HCT116 (cell line): ENCODE data around the gene PPM1B. TPM values are rescaled to one million over a fixed set of nuclear protein-coding genes. Genes with fewer than 3 reads are reported as not detected.

Experiments used
- ATAC-seq: fragments of 200-7000 bp; cut with Tn5 transposase; 2 replicates; pipeline ENCODE4 v1.9.1; 2020; ENCODE audit warnings: mild to moderate bottlenecking, moderate library complexity
- BruUV-seq: library from RNA; stranded (reverse); fragments of 400-500 nt; replicated peaks from 2 replicates; lab custom pipeline; 2021; lab: Mats Ljungman, UMichigan
- CTCF ChIA-PET: fragments of 300-600 bp; sonication (Branson Sonifier 250); formaldehyde crosslinking; loops from one replicate; lab custom pipeline; 2021; ENCODE audit warnings: antibody characterized with exemption; lab: Charles Lee
- POLR2A ChIA-PET: fragments of 300-600, 350-600 bp; sonication (Branson Sonifier 250); formaldehyde crosslinking; loops from one replicate; lab custom pipeline; 2021; ENCODE audit warnings: antibody characterized with exemption; lab: Charles Lee
- RAD21 ChIA-PET, 2 experiments: fragments of 300-600 bp; sonication (Branson Sonifier 250); formaldehyde crosslinking; loops; one replicate each; lab custom pipeline; 2023; ENCODE audit warnings: low total read pairs in 2 of 2; ENCODE audit not compliant: uncharacterized antibody in 2 of 2, unreplicated experiment in 2 of 2, low non-redundant PET in 1 of 2; lab: Charles Lee
- DNase-seq: peaks from one replicate; pipeline ENCODE4 v3.0.0-alpha.2; 2010; ENCODE audit warnings: low read depth, low spot score
- H2AFZ ChIP-seq: fragments of 200-600 bp; shearing (Covaris generic), sonication (generic); 2 replicates; pipeline ENCODE4 v1.6.1; 2017; ENCODE audit warnings: low read depth, mixed run types, mixed read lengths, antibody characterized with exemption, low read length; ENCODE audit not compliant: poor library complexity, severe bottlenecking
- H3K27ac ChIP-seq: 2 replicates; pipeline ENCODE4 v1.5.1; 2012; ENCODE audit warnings: low read depth, low read length
- H3K27me3 ChIP-seq: fragments of 200-600 bp; sonication (generic); 2 replicates; pipeline ENCODE4 v1.6.1; 2016; ENCODE audit warnings: mixed run types, low read length, mixed read lengths; ENCODE audit not compliant: insufficient read depth
- H3K36me3 ChIP-seq, 2 experiments: fragments of 200-500 bp in 1 of 2; fragments of 200-600 bp in 1 of 2; sonication (Bioruptor generic) in 1 of 2; sonication (generic) in 1 of 2; 2 replicates each; pipeline versions ENCODE4 v1.5.1 to v1.6.1; 2014 to 2016; ENCODE audit warnings: low read length in 2 of 2, inconsistent platforms in 1 of 2, mixed read lengths in 1 of 2, mixed run types in 1 of 2; ENCODE audit not compliant: insufficient read depth in 2 of 2, control insufficient read depth in 1 of 2
- H3K4me1 ChIP-seq, 2 experiments: fragments of 200-600 bp in 1 of 2; sonication (generic) in 1 of 2; 2 replicates each; pipeline versions ENCODE4 v1.5.1 to v1.6.1; 2012 to 2017; ENCODE audit warnings: low read length in 2 of 2, inconsistent platforms in 1 of 2, mild to moderate bottlenecking in 1 of 2, mixed read lengths in 1 of 2, mixed run types in 1 of 2, moderate library complexity in 1 of 2; ENCODE audit not compliant: insufficient read depth in 2 of 2, control insufficient read depth in 1 of 2
- H3K4me2 ChIP-seq: fragments of 200-600 bp; sonication (generic); 2 replicates; pipeline ENCODE4 v1.6.1; 2017; ENCODE audit warnings: mixed run types, low read length, mixed read lengths
- H3K4me3 ChIP-seq, 2 experiments: fragments of 200-600 bp in 1 of 2; sonication (generic) in 1 of 2; replicated peaks in 1 of 2; 2 replicates each; pipeline ENCODE4 v1.5.1; 2011 to 2016; ENCODE audit warnings: low read length in 2 of 2, control low read depth in 1 of 2, low read depth in 1 of 2, mild to moderate bottlenecking in 1 of 2, mixed read lengths in 1 of 2, mixed run types in 1 of 2
- H3K79me2 ChIP-seq: fragments of 200-600 bp; sonication (generic); 2 replicates; pipeline ENCODE4 v1.6.1; 2017; ENCODE audit warnings: mild to moderate bottlenecking, mixed run types, low read length, moderate library complexity, mixed read lengths; ENCODE audit not compliant: insufficient read depth
- H3K9ac ChIP-seq: fragments of 200-600 bp; sonication (generic); 2 replicates; pipeline ENCODE4 v1.6.1; 2016; ENCODE audit warnings: low read length, mixed read lengths
- H3K9me2 ChIP-seq: fragments of 200-600 bp; sonication (generic), shearing (Covaris generic); 2 replicates; pipeline ENCODE4 v1.6.1; 2017; ENCODE audit warnings: mixed run types, mild to moderate bottlenecking, moderate library complexity; ENCODE audit not compliant: insufficient read depth
- H3K9me3 ChIP-seq, 2 experiments: fragments of 200-500 bp in 1 of 2; fragments of 200-600 bp in 1 of 2; sonication (Bioruptor generic) in 1 of 2; sonication (generic) in 1 of 2; 2 replicates each; pipeline ENCODE4 v1.6.1; 2014 to 2017; ENCODE audit warnings: low read length in 2 of 2, mixed read lengths in 2 of 2, inconsistent platforms in 1 of 2, low read depth in 1 of 2, mild to moderate bottlenecking in 1 of 2, mixed run types in 1 of 2, moderate library complexity in 1 of 2; ENCODE audit not compliant: control insufficient read depth in 1 of 2, insufficient read depth in 1 of 2
- H4K20me1 ChIP-seq: fragments of 200-600 bp; sonication (generic), shearing (Covaris generic); 2 replicates; pipeline ENCODE4 v1.6.1; 2017; ENCODE audit warnings: mixed run types, mild to moderate bottlenecking, moderate library complexity; ENCODE audit not compliant: insufficient read depth
- ATF3 ChIP-seq: IDR thresholded peaks from 2 replicates; pipeline ENCODE4 v1.6.1; 2012
- CBX3 ChIP-seq: IDR thresholded peaks from 2 replicates; pipeline ENCODE4 v1.6.1; 2012; ENCODE audit warnings: low read depth
- ELF1 ChIP-seq: IDR thresholded peaks from 2 replicates; pipeline ENCODE4 v1.6.1; 2012; ENCODE audit warnings: low read depth, borderline replicate concordance
- FOSL1 ChIP-seq: IDR thresholded peaks from 2 replicates; pipeline ENCODE4 v1.6.1; 2012; ENCODE audit warnings: low read depth
- JUND ChIP-seq: IDR thresholded peaks from 2 replicates; pipeline ENCODE4 v1.6.1; 2012
- MAX ChIP-seq: IDR thresholded peaks from 2 replicates; pipeline ENCODE4 v1.6.1; 2012
- RAD21 ChIP-seq: IDR thresholded peaks from 2 replicates; pipeline ENCODE4 v1.6.1; 2012; ENCODE audit warnings: low read depth, mild to moderate bottlenecking
- REST ChIP-seq: IDR thresholded peaks from 2 replicates; pipeline ENCODE4 v1.6.1; 2012; ENCODE audit warnings: low read depth
- SIN3A ChIP-seq: IDR thresholded peaks from 2 replicates; pipeline ENCODE4 v1.6.1; 2012; ENCODE audit warnings: low read depth
- SP1 ChIP-seq: IDR thresholded peaks from 2 replicates; pipeline ENCODE4 v1.6.1; 2012; ENCODE audit warnings: low read depth
- SRF ChIP-seq: IDR thresholded peaks from 2 replicates; pipeline ENCODE4 v1.6.1; 2012; ENCODE audit warnings: low read depth
- ZBTB33 ChIP-seq: IDR thresholded peaks from 2 replicates; pipeline ENCODE4 v1.6.1; 2011; ENCODE audit warnings: mild to moderate bottlenecking, low read length, moderate library complexity; ENCODE audit not compliant: insufficient replicate concordance; ENCODE audit errors: extremely low read depth
- ZFX ChIP-seq: fragments of 450-650 bp; IDR thresholded peaks from 2 replicates; pipeline ENCODE4 v1.6.1; 2017
- intact Hi-C: fragments of 100-400 bp; cut with micrococcal nuclease; formaldehyde crosslinking; loops from 2 replicates; pipeline ENCODE4 v1.10.0; 2022
- total RNA-seq: library from RNA; stranded (reverse); gene quantifications from one replicate; pipeline ENCODE4 v1.2.1, GENCODE V29; 2021; ENCODE audit not compliant: unreplicated experiment

PPM1B gene
- total RNA-seq, 1 experiment from 2014 or later: 36.9 TPM

GRCh38 chr2:44181648-44182047, 13.0 kb downstream of the PPM1B start:
- no peaks in the 10 kb centered on the region for H4K20me1 ChIP-seq
- H3K4me1 ChIP-seq: no peaks in the 10 kb centered on the region
- RAD21 ChIA-PET: no interaction called here
- intact Hi-C loops: no loop called here
- no peak overlapping the region for H3K4me2 ChIP-seq
- no peak overlapping the region for H3K27ac ChIP-seq
- no peak overlapping the region for H2AFZ ChIP-seq
- H3K36me3 ChIP-seq: no peaks in the 10 kb centered on the region
- POLR2A ChIA-PET: no interaction called here
- ATAC-seq (no peak), DNase-seq (no peak)
- BruUV-seq: no TSS peak
- TF ChIP-seq CBX3: no peak
- no peak for TF ChIP-seq MAX
- TF ChIP-seq SIN3A: no peak
- TF ChIP-seq ZBTB33: no peak
- TF ChIP-seq ZFX: no peak
- TF ChIP-seq JUND: no peak
- no peak for TF ChIP-seq SP1
- no peak overlapping the region for H3K9ac ChIP-seq
- peaks cover 80% of the 10 kb centered on the region for H3K79me2 ChIP-seq
- H3K4me3 ChIP-seq: no peak overlapping the region
- no peaks in the 10 kb centered on the region for H3K9me2 ChIP-seq
- H3K27me3 ChIP-seq: no peaks in the 10 kb centered on the region
- CTCF ChIA-PET: no interaction called here
- H3K9me3 ChIP-seq: no peaks in the 10 kb centered on the region

GRCh38 chr2:44184106-44184505, 15.4 kb downstream of the PPM1B start:
- H3K9me3 ChIP-seq: no peaks in the 10 kb centered on the region
- no peaks in the 10 kb centered on the region for H3K36me3 ChIP-seq
- H3K27ac ChIP-seq: no peak overlapping the region
- H3K9ac ChIP-seq: no peak overlapping the region
- no peaks in the 10 kb centered on the region for H3K9me2 ChIP-seq
- RAD21 ChIA-PET: no interaction called here
- no peak overlapping the region for H3K4me2 ChIP-seq
- CTCF ChIA-PET: no interaction called here
- H3K27me3 ChIP-seq: no peaks in the 10 kb centered on the region
- H3K79me2 ChIP-seq: peaks cover 76% of the 10 kb centered on the region
- intact Hi-C loops: no loop called here
- BruUV-seq: no TSS peak
- H4K20me1 ChIP-seq: no peaks in the 10 kb centered on the region; the same call in 1 of the 2 replicates
- ATAC-seq (no peak), DNase-seq (no peak)
- no peak overlapping the region for H2AFZ ChIP-seq
- H3K4me3 ChIP-seq: no peak overlapping the region
- POLR2A ChIA-PET: no interaction called here
- no peaks in the 10 kb centered on the region for H3K4me1 ChIP-seq
- TF ChIP-seq ZBTB33 (no peak), ATF3 (no peak), SRF (no peak), FOSL1 (no peak), RAD21 (no peak), SP1 (no peak), CBX3 (no peak), JUND (no peak), REST (no peak), ELF1 (no peak), ZFX (no peak)
